HepG2 (cell line): Measurements from ENCODE around the gene SUB1. TPM values are rescaled to one million over a fixed set of nuclear protein-coding genes. Genes with fewer than 3 reads are reported as not detected.

ENCODE experiments used
- ATAC-seq: fragments of 200-7000 bp; cut with Tn5 transposase; 3 replicates; pipeline ENCODE4 v1.9.1; 2020; ENCODE audit warnings: mild to moderate bottlenecking, moderate library complexity
- BruUV-seq: library from RNA; stranded (reverse); fragments of 400-500 nt; replicated peaks from 2 replicates; lab custom pipeline; 2021; lab: Mats Ljungman, UMichigan
- CTCF ChIA-PET: fragments of 300-600 bp; formaldehyde crosslinking; extraction: SDS; loops from one replicate; lab custom pipeline; 2021; ENCODE audit warnings: low total read pairs, inconsistent platforms, low intra/inter-chr PET ratio; lab: Yijun Ruan, JAX
- POLR2A ChIA-PET: fragments of 350-600 bp; sonication (Branson Sonifier 250); formaldehyde crosslinking; loops from one replicate; lab custom pipeline; 2020; ENCODE audit warnings: antibody characterized with exemption, inconsistent platforms; lab: Yijun Ruan, JAX
- DNase-seq: peaks from one replicate; pipeline ENCODE4 v3.0.0-alpha.2; 2015; ENCODE audit warnings: low spot score
- FAIRE-seq: peaks from 3 replicates; lab custom pipeline; 2011; peaks lifted over from hg19 to GRCh38; lab: Jason Lieb, UNC
- H2AFZ ChIP-seq: one replicate; pipeline ENCODE4 v1.6.1; 2011; ENCODE audit warnings: low read length, inconsistent platforms
- H3K27ac ChIP-seq: fragments of 300-600 bp; 3 replicates; pipeline ENCODE4 v1.8.0; 2011; ENCODE audit warnings: mixed run types, mild to moderate bottlenecking, mixed read lengths, low read length, inconsistent platforms; ENCODE audit not compliant: insufficient read depth; ENCODE audit errors: extremely low read length
- H3K27me3 ChIP-seq, 2 experiments: fragments of 200-600 bp in 1 of 2; 2 replicates in 1 of 2; 3 replicates in 1 of 2; pipeline versions ENCODE4 v1.6.0 to v1.8.0; 2011; ENCODE audit warnings: low read length in 2 of 2, mild to moderate bottlenecking in 2 of 2, moderate library complexity in 2 of 2, inconsistent platforms in 1 of 2; ENCODE audit not compliant: insufficient read depth in 2 of 2, control insufficient read depth in 1 of 2
- H3K36me3 ChIP-seq, 2 experiments: fragments of 200-600 bp in 1 of 2; replicated peaks in 1 of 2; 2 replicates in 1 of 2; 3 replicates in 1 of 2; pipeline versions ENCODE4 v1.5.1 to v1.8.0; 2011; ENCODE audit warnings: low read length in 2 of 2, inconsistent platforms in 1 of 2; ENCODE audit not compliant: insufficient read depth in 2 of 2, control insufficient read depth in 1 of 2
- H3K4me1 ChIP-seq: 2 replicates; pipeline ENCODE4 v1.5.1; 2012; ENCODE audit warnings: low read length, inconsistent platforms; ENCODE audit not compliant: insufficient read depth
- H3K4me2 ChIP-seq: 2 replicates; pipeline ENCODE4 v1.6.0; 2011; ENCODE audit warnings: low read depth, low read length, inconsistent platforms
- H3K4me3 ChIP-seq, 3 experiments: fragments of 200-600 bp in 1 of 3; sonication (generic), shearing (Covaris generic) in 1 of 3; replicated peaks in 1 of 3; 2 replicates each; pipeline ENCODE4 v1.5.1; 2011 to 2016; ENCODE audit warnings: low read length in 3 of 3, inconsistent platforms in 2 of 3, low read depth in 2 of 3, mild to moderate bottlenecking in 2 of 3, control low read depth in 1 of 3, mixed read lengths in 1 of 3; ENCODE audit not compliant: insufficient read depth in 1 of 3
- H3K79me2 ChIP-seq: one replicate; pipeline ENCODE4 v1.6.1; 2011; ENCODE audit warnings: low read length, inconsistent platforms; ENCODE audit not compliant: insufficient read depth
- H3K9ac ChIP-seq: 2 replicates; pipeline ENCODE4 v1.6.0; 2011; ENCODE audit warnings: mild to moderate bottlenecking, low read depth, low read length, inconsistent platforms; ENCODE audit not compliant: insufficient read depth
- H3K9me3 ChIP-seq: 2 replicates; pipeline ENCODE4 v1.5.1; 2012; ENCODE audit warnings: mild to moderate bottlenecking, low read length
- H4K20me1 ChIP-seq: 2 replicates; pipeline ENCODE4 v1.6.0; 2011; ENCODE audit warnings: inconsistent platforms, mild to moderate bottlenecking, low read length, moderate library complexity; ENCODE audit not compliant: insufficient read depth
- CC2D1A ChIP-seq: sonication (generic); formaldehyde crosslinking; IDR thresholded peaks from 2 replicates; pipeline ENCODE4 v1.8.1; 2023; ENCODE audit warnings: mild to moderate bottlenecking, missing genetic modification reagents
- CCAR2 ChIP-seq: fragments of 200-400 bp; formaldehyde crosslinking; optimal IDR thresholded peaks from 2 replicates; pipeline ENCODE3; 2018; ENCODE audit warnings: low read depth, mild to moderate bottlenecking, low read length, moderate library complexity
- DMTF1 ChIP-seq: sonication (generic); formaldehyde crosslinking; IDR thresholded peaks from 2 replicates; pipeline ENCODE4 v1.4.0; 2020; ENCODE audit warnings: mild to moderate bottlenecking, missing genetic modification reagents
- MAFK ChIP-seq, 2 experiments: IDR thresholded peaks in 1 of 2; conservative IDR thresholded peaks in 1 of 2; 2 replicates each; pipeline ENCODE4 v1.6.1; 2011; ENCODE audit warnings: improper control_type of control experiment in 2 of 2, low read length in 2 of 2
- RELA ChIP-seq: sonication (generic); formaldehyde crosslinking; IDR thresholded peaks from 2 replicates; pipeline ENCODE4 v1.4.0; 2020; ENCODE audit warnings: missing genetic modification reagents
- TARDBP ChIP-seq: sonication (generic); formaldehyde crosslinking; IDR thresholded peaks from 2 replicates; pipeline ENCODE4 v1.8.0; 2022; ENCODE audit warnings: mild to moderate bottlenecking, missing genetic modification reagents
- TBL1XR1 ChIP-seq: fragments of 150-350 bp; IDR thresholded peaks from 2 replicates; pipeline ENCODE4 v1.6.1; 2014; ENCODE audit warnings: borderline replicate concordance, low read length; ENCODE audit not compliant: partially characterized antibody
- ZFYVE20 ChIP-seq: sonication (generic); formaldehyde crosslinking; IDR thresholded peaks from 2 replicates; pipeline ENCODE4 v1.8.0; 2023; ENCODE audit warnings: low read depth, mild to moderate bottlenecking, moderate library complexity, missing genetic modification reagents, borderline replicate concordance
- ZNF12 ChIP-seq: sonication (generic); formaldehyde crosslinking; IDR thresholded peaks from 2 replicates; pipeline ENCODE4 v1.5.0; 2020; ENCODE audit warnings: missing genetic modification reagents
- ZNF33A ChIP-seq: sonication (generic); formaldehyde crosslinking; IDR thresholded peaks from 2 replicates; pipeline ENCODE4 v1.5.1; 2020; ENCODE audit warnings: missing genetic modification reagents, mild to moderate bottlenecking, moderate library complexity, borderline replicate concordance
- ZNF616 ChIP-seq: sonication (generic); formaldehyde crosslinking; IDR thresholded peaks from 2 replicates; pipeline ENCODE4 v1.5.0; 2020; ENCODE audit warnings: low read depth, mild to moderate bottlenecking, missing genetic modification reagents
- ZNF652 ChIP-seq: IDR thresholded peaks from 2 replicates; pipeline ENCODE4 v1.6.1; 2016; ENCODE audit warnings: low read depth, borderline replicate concordance
- ZNF713 ChIP-seq: sonication (generic); formaldehyde crosslinking; IDR thresholded peaks from 2 replicates; pipeline ENCODE4 v1.4.0; 2020; ENCODE audit warnings: mild to moderate bottlenecking, missing genetic modification reagents
- ZSCAN25 ChIP-seq: sonication (generic); formaldehyde crosslinking; IDR thresholded peaks from 2 replicates; pipeline ENCODE4 v1.8.0; 2022; ENCODE audit warnings: mild to moderate bottlenecking, missing genetic modification reagents
- WGBS: methylation state at CpG from one replicate; pipeline ENCODE4 v1.1.6; 2017; ENCODE audit warnings: low lambda C conversion rate; 5-methylcytosine and 5-hydroxymethylcytosine counted together
- in situ Hi-C: cut with HindIII; loops from 2 replicates; pipeline ENCODE4 v1.10.0; 2017; ENCODE audit warnings: low pct_unique_long_range_greater_than_20kb; ENCODE audit not compliant: extremely low pct_ligation_motif_present
- intact Hi-C: fragments of 100-400 bp; cut with micrococcal nuclease; formaldehyde crosslinking; loops from one replicate; pipeline ENCODE4 v1.10.0; 2022; ENCODE audit not compliant: unreplicated experiment
- polyA plus RNA-seq, 8 experiments: library from polyadenylated mRNA; depleted of rRNA in 3 of 8; stranded (reverse) in 7 of 8; unstranded in 1 of 8; fragments of >200 nt; fragmentation: Illumina TruSeq in 4 of 8; extraction: Trizol in 4 of 8; gene quantifications; 2 replicates each; pipeline versions ENCODE4 v1.2.1 to v1.2.3, GENCODE V29; 2011 to 2016; ENCODE audit warnings: low read depth in 4 of 8, missing spikeins in 1 of 8, mixed read lengths in 1 of 8; ENCODE audit not compliant: insufficient read depth in 1 of 8
- total RNA-seq, 5 experiments: library from RNA; depleted of rRNA; stranded (reverse); fragments of >200 nt; fragmentation: Illumina TruSeq; extraction: Trizol; gene quantifications; 2 replicates each; pipeline ENCODE4 v1.2.3, GENCODE V29; 2016; ENCODE audit warnings: low read depth in 1 of 5

Gene SUB1
- total and polyA plus RNA-seq, 2 of the 13 experiments (the other 11 are each of a cell fraction or from before 2014, with no cell fraction given): 182 to 693 TPM

- in situ Hi-C loops: no loop called here
- no peaks in the 10 kb centered on the region for H3K27me3 ChIP-seq
- WGBS: 72% methylated on average over 9 of the region's 9 CpGs
- no peaks in the 10 kb centered on the region for H4K20me1 ChIP-seq
- no peaks in the 10 kb centered on the region for H3K4me1 ChIP-seq
- intact Hi-C loops: no loop called here
- DNase-seq (no peak), ATAC-seq (no peak), FAIRE-seq (no peak)
- no peaks in the 10 kb centered on the region for H3K36me3 ChIP-seq
- no peak overlapping the region for H3K9ac ChIP-seq
- TF ChIP-seq ZNF713 (CRISPR knock-in tag) (no peak), DMTF1 (CRISPR knock-in tag) (no peak)
- no peak overlapping the region for H3K4me3 ChIP-seq
- no peaks in the 10 kb centered on the region for H3K79me2 ChIP-seq
- H3K9me3 ChIP-seq: no peaks in the 10 kb centered on the region
- no peak overlapping the region for H3K4me2 ChIP-seq
- H3K27ac ChIP-seq: no peak overlapping the region
- BruUV-seq: no TSS peak
- H2AFZ ChIP-seq: no peak overlapping the region
- POLR2A ChIA-PET: no interaction called here
- CTCF ChIA-PET: no interaction called here
Measured at GRCh38 chr5:32638309-32638708, 53.0 kb downstream of the SUB1 start.

DNA sequence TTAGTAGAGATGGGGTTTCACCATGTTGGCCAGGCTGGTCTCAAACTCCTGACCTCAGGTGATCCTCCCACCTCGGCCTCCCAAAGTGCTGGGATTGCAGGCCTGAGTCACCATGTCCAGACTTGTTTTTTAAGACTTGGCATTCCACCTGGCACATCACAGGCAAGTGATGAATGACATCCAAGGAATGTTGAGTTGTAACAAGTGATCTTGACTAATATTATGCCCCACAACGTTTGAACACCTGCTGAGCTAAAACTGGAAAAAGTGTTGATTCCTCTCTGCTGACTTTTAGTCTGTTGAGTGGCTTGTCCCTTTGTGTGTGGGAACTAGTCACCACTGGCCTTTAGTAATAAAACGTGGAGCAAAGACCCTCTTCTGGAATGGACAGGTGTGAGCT lies 54.6 kb downstream of the SUB1 start:
- Histone ChIP-seq H3K36me3 (no peaks in the 10 kb centered on the region), H3K4me2 (no peak overlapping the region), H3K27me3 (no peaks in the 10 kb centered on the region), H3K4me3 (no peak overlapping the region), H3K4me1 (no peaks in the 10 kb centered on the region)
- CTCF ChIA-PET: no interaction called here
- in situ Hi-C loops: no loop called here
- WGBS: 9% methylated on average over 3 of the region's 3 CpGs
- DNase-seq (no peak), ATAC-seq (no peak), FAIRE-seq (no peak)
- POLR2A ChIA-PET: no interaction called here
- TF ChIP-seq ZNF616 (CRISPR knock-in tag) (no peak), ZNF12 (CRISPR knock-in tag) (no peak), ZNF652 (no peak), ZSCAN25 (CRISPR knock-in tag) (no peak), RELA (no peak), CCAR2 (no peak), TBL1XR1 (no peak), ZNF33A (no peak), TARDBP (CRISPR knock-in tag) (no peak), CC2D1A (CRISPR knock-in tag) (no peak), ZFYVE20 (CRISPR knock-in tag) (no peak), MAFK (conservative IDR thresholded peaks at IDR 0.05 in 1 of 2, IDR thresholded peaks at IDR 0.05 in 1 of 2; ENCODE audit: low read length in 2 of 2) (no peak)
- TF ChIP-seq, all 625 proteins: peak for 0
- H3K27ac ChIP-seq: no peak overlapping the region
- no peak overlapping the region for H3K9ac ChIP-seq
- no peaks in the 10 kb centered on the region for H3K79me2 ChIP-seq
- no peaks in the 10 kb centered on the region for H4K20me1 ChIP-seq
- intact Hi-C loops: no loop called here
- BruUV-seq: no TSS peak
- H2AFZ ChIP-seq: no peak overlapping the region
- no peaks in the 10 kb centered on the region for H3K9me3 ChIP-seq
